Measurements from ENCODE around the gene CD163L1. TPM values are rescaled to one million over a fixed set of nuclear protein-coding genes. Genes with fewer than 3 reads are reported as not detected.

Gene CD163L1
- total RNA-seq, 1 donor from 2014 or later, result 0.58 TPM

- intact Hi-C loops (cut with micrococcal nuclease), result no loop called here
- ChIA-PET CTCF (no interaction called here), POLR2A (no interaction called here)
- Mint-ChIP-seq H3K4me1 (no peaks in the 10 kb centered on the region), H3K36me3 (ENCODE audit: low read depth) (no peaks in the 10 kb centered on the region), H3K27ac (no peak overlapping the region), H3K4me3 (no peak overlapping the region), H3K9me3 (no peaks in the 10 kb centered on the region), H3K27me3 (peaks cover 13% of the 10 kb centered on the region)
- no peak for ATAC-seq (ENCODE audit: low read depth)
- DNase-seq, result no peak
- TF ChIP-seq, protein P1, sequence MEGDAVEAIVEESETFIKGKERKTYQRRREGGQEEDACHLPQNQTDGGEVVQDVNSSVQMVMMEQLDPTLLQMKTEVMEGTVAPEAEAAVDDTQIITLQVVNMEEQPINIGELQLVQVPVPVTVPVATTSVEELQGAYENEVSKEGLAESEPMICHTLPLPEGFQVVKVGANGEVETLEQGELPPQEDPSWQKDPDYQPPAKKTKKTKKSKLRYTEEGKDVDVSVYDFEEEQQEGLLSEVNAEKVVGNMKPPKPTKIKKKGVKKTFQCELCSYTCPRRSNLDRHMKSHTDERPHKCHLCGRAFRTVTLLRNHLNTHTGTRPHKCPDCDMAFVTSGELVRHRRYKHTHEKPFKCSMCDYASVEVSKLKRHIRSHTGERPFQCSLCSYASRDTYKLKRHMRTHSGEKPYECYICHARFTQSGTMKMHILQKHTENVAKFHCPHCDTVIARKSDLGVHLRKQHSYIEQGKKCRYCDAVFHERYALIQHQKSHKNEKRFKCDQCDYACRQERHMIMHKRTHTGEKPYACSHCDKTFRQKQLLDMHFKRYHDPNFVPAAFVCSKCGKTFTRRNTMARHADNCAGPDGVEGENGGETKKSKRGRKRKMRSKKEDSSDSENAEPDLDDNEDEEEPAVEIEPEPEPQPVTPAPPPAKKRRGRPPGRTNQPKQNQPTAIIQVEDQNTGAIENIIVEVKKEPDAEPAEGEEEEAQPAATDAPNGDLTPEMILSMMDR (IDR thresholded peaks at IDR 0.05), result no peak
Measured at GRCh38 chr12:7403466-7403865, 40.5 kb downstream of the CD163L1 start.

DNA sequence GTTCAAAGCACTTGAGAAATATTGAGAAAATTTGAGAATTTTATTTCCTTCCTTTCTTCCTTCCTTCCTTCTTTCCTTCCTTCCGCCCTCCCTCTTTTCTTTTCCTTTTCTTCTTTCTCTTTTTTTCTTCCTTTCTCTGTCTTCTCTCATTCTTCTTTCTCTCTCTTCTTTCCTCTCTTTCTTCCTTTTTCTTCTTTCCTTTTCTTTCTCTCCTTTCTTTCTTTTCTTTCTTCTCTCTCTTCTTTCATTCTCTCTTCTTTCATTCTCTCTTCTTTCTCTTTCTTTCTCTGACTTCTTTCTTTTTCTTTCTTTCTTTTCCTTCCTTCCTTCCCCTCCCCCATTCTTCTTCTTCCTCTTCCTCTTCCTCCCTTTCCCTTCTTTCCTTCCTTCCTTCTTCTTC, 44.9 kb downstream of the CD163L1 start:
- POLR2A ChIA-PET, result no interaction called here
- no peak for DNase-seq
- H3K4me3 Mint-ChIP-seq, result no peak overlapping the region
- no peaks in the 10 kb centered on the region for H3K36me3 Mint-ChIP-seq (ENCODE audit: low read depth)
- intact Hi-C loops (cut with micrococcal nuclease), result no loop called here
- no peak overlapping the region for H3K27ac Mint-ChIP-seq
- H3K4me1 Mint-ChIP-seq, result no peaks in the 10 kb centered on the region
- H3K9me3 Mint-ChIP-seq, result no peaks in the 10 kb centered on the region
- TF ChIP-seq, protein P1 (IDR thresholded peaks at IDR 0.05), result no peak
- H3K27me3 Mint-ChIP-seq, result peaks cover 8% of the 10 kb centered on the region
- ATAC-seq (ENCODE audit: low read depth), result no peak
- CTCF ChIA-PET, result no interaction called here

DNA sequence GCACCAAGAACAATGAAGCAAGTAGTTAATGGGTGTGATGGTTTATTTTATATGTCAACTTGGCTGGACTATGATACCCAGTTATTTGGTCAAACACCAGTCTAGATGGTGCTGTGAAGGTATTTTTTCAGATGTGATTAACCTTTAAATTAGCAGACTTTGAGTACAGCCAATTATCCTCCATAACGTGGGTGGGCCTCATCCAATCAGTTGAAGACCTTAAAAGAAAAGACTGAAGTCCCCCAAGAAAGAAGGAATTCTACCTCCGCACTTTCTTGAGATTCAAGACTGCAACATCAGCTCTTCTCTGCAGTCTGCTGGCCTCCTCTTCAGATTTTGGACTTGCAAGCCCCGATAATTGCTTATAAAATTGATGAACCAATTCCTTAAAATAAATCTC, 47.5 kb downstream of the CD163L1 start:
- ATAC-seq (ENCODE audit: low read depth) (no peak), DNase-seq (no peak)
- POLR2A ChIA-PET, result no interaction called here
- Mint-ChIP-seq H3K9me3 (peaks cover 6% of the 10 kb centered on the region), H3K27me3 (peaks cover 3% of the 10 kb centered on the region), H3K4me1 (no peaks in the 10 kb centered on the region), H3K4me3 (no peak overlapping the region), H3K27ac (no peak overlapping the region), H3K36me3 (ENCODE audit: low read depth) (no peaks in the 10 kb centered on the region)
- intact Hi-C loops (cut with micrococcal nuclease), result no loop called here
- CTCF ChIA-PET, result no interaction called here
- TF ChIP-seq, protein P1 (IDR thresholded peaks at IDR 0.05), result no peak

GRCh38 chr12:7395950-7396349, 48.0 kb downstream of the CD163L1 start:
- POLR2A ChIA-PET, result no interaction called here
- no peaks in the 10 kb centered on the region for H3K4me1 Mint-ChIP-seq
- no peak overlapping the region for H3K27ac Mint-ChIP-seq
- intact Hi-C loops (cut with micrococcal nuclease), result no loop called here
- TF ChIP-seq, protein P1 (IDR thresholded peaks at IDR 0.05), result no peak
- CTCF ChIA-PET, result no interaction called here
- DNase-seq (no peak), ATAC-seq (ENCODE audit: low read depth) (no peak)
- H3K4me3 Mint-ChIP-seq, result no peak overlapping the region
- H3K36me3 Mint-ChIP-seq (ENCODE audit: low read depth), result no peaks in the 10 kb centered on the region
- peaks cover 3% of the 10 kb centered on the region for H3K27me3 Mint-ChIP-seq
- peaks cover 6% of the 10 kb centered on the region for H3K9me3 Mint-ChIP-seq

DNA sequence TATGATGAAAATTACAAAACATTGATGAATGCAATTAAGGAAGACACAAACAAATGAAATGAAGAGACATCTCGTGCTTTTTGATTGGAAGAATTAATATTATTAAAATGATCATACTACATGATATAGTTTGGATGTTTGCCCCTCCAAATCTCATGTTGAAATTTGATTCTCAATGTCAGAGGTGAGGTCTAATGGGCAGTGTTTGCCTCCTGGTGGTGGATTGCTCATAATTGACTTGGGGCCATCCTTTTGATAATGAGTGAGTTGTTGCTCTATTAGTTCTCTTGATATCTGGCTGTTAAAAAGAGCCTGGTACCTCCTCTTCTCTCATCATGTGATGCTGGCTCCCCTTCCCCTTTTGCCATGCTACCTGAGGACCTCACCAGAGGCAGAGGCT, 56.7 kb downstream of the CD163L1 start:
- TF ChIP-seq, protein P1 (IDR thresholded peaks at IDR 0.05), result no peak
- no peaks in the 10 kb centered on the region for H3K36me3 Mint-ChIP-seq (ENCODE audit: low read depth)
- CTCF ChIA-PET, result no interaction called here
- H3K4me3 Mint-ChIP-seq, result no peak overlapping the region
- H3K27me3 Mint-ChIP-seq, result peaks cover 7% of the 10 kb centered on the region
- H3K4me1 Mint-ChIP-seq, result no peaks in the 10 kb centered on the region
- DNase-seq (no peak), ATAC-seq (ENCODE audit: low read depth) (no peak)
- peaks cover 19% of the 10 kb centered on the region for H3K9me3 Mint-ChIP-seq
- H3K27ac Mint-ChIP-seq, result no peak overlapping the region
- intact Hi-C loops (cut with micrococcal nuclease), result no loop called here
- POLR2A ChIA-PET, result no interaction called here

Measured in activated B cell treated with CpG ODN at 0.5 μM for 24 hours (primary cell).